Endometrial microvascular endothelial cells (primary cell): ENCODE data around the gene PTPRN2. TPM values are rescaled to one million over a fixed set of nuclear protein-coding genes. Genes with fewer than 3 reads are reported as not detected.

Experiments
- in situ Hi-C: cut with HindIII; loops from 2 replicates; pipeline ENCODE4 v1.10.0; 2017; ENCODE audit warnings: low sequenced_read_pairs, low pct_unique_long_range_greater_than_20kb; ENCODE audit errors: inconsistent ontology term
- total RNA-seq: library from RNA; depleted of rRNA; stranded (reverse); fragments of >200 nt; gene quantifications from one replicate; pipeline ENCODE4 v1.2.3, GENCODE V29; 2015; ENCODE audit errors: inconsistent ontology term

Gene PTPRN2
- total RNA-seq, 1 donor from 2014 or later = 13.3 TPM

DNA sequence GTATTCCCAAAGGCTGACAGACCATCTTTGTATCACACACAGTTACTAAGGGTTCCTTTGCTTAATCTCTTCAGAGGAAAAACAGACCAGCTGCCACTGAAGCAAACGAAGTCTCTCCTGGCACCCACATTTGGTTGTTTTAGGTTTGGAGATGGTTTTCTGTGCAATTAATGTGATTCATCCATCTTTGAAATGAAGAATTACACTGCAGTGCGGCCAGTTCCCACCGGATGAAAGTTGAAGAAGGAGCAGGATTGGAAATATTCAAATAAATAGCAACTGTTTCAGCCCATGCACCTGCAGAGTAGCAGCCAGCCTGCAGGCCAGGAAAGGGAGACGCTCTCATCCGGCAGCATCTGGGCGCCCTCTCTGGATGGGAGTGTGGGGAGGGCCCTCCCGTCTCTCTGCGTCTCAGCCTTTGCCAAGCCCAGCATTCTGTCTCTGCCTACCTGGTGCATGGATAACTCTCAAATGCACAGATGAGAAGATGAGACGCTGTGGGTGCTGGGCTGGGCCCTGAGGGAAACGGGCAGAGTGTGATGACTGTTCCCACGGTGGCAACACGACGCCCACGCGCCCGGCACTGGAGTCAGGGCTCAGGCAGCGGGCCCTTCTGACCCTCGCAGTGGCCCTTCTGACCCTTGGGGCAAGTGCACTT, 214.0 kb downstream of the PTPRN2 start:
- in situ Hi-C loops = no loop called here

DNA sequence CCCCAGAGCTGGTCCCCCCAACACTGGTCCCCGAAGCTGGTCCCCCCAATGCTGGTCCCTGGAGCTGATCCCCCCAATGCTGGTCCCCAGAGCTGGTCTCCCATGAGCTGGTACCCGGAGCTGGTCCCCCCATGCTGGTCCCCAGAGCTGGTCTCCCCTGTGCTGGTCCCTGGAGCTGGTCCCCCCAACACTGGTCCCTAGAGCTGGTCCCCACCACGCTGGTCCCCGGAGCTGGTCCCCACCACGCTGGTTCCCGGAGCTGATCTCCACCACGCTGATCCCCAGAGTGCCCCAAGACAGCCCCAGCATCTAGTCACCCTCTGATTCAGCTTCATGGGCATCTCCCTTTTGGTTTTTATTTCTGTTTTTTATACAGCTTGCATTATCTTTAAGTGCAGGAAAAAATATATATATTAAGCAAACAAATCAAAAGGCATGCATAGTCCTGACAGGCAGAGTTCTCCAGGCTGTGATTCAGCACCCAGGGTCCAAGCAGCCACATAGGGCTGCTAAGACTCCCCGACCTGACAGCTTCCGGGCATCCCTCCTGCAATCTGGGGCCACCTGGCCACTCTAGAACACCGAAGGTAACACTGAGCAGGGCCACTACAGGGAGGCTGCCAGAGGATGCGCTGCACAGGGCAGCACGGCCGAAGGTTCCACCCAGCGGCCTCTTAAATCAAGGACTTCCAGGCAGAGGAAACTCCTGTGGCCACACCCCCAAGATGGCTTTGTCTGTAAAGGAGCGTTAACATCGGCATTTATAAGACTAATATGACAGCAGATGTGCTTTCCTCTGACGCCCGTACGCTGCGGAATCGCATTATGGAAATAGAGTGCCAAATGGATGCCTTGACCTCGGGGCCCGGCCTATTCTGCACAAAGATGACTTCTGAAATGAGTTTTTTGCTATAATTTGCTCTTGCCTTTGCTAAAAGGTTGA, 215.0 kb downstream of the PTPRN2 start:
- in situ Hi-C loops = no loop called here

DNA sequence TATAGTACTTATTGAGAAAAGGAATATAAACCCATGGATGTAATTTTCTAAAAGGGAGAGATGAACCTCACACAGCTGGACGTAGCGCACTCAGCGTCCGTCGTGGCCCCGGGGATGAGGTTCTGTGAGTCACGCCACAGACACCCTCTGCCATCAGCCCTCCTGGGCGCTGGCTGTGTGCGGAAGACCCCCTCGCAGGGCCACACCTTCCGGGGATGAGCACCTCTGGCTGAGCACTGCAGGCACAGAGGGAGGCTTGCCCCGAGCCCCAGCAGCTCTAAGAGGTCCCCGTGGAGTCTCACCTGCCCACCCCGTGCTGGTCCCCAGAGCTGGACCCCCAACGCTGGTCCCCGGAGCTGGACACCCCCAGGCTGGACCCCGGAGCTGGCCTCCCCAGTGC, 215.8 kb downstream of the PTPRN2 start:
- in situ Hi-C loops = no loop called here

DNA sequence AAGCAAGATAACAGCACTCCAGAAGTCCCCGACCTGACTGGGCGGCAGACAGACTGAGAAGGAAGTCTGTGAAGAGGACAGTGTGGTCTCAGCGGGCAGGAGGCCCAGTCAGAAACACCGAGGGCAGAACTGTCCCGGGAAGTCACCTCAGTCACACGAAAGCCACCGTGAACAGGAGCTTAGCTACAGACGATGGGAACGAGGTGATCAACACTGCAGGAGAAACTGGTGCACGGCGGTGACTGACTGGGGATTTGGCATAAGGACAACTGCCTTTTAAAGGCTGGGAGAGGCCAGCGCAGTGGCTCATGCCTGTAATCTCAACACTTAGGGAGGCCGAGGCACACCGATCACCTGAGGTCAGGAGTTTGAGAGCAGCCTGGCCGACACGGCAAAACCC, 217.8 kb downstream of the PTPRN2 start:
- in situ Hi-C loops = no loop called here

DNA sequence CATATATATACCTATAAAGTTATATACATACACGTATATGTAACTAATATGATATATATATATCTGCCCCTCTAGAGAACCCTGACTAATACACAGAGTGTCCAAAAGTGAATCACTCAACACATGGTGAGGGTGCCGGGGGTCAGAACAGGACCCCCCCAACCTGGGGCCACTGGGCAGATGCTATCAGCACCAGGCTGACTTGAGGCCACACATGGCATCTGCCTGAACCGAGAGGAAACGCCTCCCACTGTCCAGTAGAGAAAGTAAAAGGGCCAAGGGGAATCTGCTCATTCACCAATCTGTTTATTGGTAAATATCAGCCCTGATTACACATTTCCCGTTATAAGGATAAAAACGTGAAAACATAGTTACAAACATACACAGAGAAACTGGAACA, 218.3 kb downstream of the PTPRN2 start:
- in situ Hi-C loops = no loop called here

DNA sequence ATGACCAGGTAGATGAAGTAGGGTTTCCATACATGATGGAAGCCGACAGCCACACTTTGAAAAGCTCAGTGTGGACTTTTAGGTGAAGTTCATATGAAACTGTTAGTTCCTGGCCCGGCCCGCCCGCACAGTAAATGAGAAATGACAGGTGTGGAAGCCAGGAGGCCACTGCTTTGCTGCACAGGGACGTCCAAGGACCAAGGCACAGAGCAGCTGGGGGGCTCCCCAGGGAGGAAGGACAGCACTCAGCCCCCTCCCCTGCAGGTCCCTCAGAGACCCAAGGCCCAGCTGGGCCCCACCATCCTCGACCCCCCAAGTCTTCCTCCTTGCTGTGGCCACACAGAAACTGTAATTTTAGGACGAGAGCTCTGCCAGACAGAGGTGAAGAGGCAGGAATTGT, 219.2 kb downstream of the PTPRN2 start:
- in situ Hi-C loops = no loop called here

DNA sequence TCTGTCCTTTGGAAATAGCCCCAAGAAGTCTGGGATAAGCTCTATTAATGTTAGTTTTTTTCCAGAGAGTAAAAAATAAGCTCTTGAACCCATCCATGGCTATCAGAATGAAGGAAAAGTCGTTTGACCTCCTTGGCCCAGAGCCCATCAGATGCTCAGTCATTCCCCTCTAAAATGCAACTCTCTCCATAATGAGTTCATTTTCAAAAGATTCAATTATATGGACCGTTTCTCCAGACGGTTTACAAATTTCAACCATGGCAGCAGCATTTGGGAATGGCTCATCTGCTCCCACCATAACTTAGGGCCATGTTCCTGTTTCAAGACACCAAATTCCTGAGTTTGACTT, 220.0 kb downstream of the PTPRN2 start:
- in situ Hi-C loops = no loop called here

DNA sequence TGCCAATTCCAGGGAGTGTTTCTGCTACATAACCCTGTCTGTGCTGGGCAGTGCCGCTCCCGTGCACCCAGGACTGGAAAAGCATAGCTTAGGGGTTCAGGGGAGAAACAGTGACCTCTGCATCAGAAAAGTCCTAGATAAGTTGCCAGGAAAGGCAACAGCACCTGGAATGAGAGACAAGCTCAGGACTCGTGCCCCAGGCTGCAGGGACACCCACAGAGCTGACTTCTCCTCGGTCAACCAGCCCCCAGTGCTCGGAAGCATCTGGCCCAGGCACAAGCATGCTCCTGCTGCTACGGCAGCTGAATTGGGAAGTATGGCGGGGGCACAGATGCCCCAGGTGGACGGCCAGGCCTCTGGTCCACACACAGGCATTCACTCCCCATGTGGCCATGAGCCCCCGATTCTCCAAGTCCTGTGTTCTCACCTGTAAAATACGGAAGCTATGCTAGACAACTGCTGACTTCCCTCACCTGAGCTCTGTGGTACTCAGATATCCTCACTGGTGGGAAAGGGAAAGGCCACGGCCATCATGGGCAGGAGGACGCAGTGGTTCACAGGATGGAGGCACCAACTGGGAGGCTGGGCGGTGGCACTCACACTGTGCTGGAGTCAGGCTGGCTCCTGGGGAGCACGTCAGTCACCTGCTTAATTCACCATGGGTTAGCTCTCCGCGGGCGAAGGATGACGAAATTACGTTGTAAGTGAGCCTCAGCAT, 220.5 kb downstream of the PTPRN2 start:
- in situ Hi-C loops = no loop called here

DNA sequence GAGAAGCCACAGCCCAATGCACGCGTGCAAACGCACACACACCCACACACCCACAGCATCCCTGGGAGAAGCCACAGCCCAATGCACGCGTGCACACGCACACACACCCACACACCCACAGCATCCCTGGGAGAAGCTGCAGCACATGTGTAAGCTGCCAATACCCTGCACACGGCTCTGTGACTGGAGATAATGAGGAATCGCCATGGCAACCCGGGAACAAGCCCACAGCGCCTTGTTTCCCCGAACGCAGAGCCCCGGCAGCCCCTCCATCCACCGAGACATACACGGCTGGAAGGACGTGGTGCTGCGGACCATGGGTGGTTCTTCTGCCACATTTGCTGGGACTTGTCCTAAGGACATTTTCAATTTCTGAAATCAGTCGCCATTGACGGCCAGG, 221.3 kb downstream of the PTPRN2 start:
- in situ Hi-C loops = no loop called here

DNA sequence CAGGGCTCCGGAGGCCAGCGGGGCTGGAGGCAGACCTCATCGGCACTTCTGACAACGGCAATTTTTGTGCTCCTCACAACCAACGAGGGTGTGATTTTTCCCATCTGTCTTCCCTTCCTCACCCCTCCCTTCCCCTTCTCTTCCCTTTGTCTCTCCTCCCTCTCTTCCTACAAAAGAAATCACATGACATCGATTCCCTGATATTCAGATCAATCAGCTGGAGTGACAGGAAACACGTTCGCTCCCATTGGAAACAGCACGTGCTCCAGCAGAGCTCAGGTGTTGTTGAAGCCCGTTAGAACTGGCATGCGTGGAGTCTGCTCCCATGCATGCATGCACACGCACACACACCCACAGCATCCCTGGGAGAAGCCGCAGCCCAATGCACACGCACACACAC, 222.4 kb downstream of the PTPRN2 start:
- in situ Hi-C loops = no loop called here

DNA sequence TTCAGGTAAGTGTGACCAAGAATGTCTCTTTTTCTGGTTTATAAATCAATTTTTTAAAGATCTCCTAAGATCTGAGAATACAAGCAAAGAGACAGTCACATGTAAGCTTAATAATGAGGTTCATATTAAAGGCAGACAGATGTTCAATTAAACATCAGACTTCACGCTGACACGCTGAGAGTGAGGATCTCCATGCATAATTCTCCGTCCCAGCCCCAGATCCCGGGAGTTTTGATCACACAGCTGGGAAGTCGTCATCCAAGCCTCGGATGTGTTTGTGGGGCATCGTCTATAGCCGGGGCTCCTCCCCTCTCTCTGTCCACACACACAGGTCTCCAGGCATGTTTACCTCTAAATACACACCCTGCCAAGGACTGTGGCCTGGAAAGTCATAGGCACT, 223.2 kb downstream of the PTPRN2 start:
- in situ Hi-C loops = no loop called here

DNA sequence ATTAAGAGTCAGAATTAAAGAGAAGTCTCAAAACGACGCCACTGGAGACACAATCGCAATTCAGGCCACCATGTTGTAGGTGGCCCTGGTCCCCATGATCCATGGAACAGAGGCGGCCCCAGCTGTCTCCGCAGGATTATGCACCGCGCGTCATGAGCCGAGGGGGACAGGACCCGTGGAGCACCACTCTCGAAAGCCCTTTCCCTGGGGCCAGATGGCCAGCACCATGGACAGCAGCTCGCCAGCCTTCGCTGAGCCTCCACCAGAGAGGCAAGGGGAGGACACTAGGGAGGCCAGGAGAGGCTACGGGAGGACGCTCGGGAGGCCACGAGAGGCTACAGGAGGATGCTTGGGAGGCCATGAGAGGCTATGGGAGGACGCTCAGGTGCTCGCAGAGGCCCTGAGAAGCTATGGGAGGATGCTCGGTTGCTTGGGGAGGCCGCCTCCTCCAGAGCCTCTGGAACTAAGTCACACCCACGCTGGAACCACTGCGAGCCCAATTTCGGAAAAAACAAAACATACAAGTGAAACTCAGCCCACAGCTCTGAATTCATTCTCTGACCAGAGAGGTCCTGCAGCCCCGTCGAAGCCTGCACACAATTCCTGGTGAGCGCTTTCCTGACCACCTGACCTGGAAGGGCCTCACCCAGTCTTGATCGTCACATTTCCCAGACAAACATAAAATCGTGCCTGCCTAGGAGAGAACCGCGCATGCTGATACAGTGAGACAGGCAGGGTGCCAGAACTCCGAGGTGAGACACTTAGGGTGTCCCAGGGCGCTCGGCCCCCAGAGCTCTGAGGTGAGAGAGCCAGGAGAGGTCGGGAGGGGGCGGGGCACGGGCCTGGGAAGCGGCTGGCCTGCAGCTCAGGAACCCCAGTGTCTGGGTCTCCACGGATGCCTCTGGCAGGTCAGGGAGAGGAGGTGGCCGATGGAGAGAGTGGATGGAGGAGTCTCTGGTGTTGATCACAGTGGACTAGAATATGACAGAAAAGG, 224.4 kb downstream of the PTPRN2 start:
- in situ Hi-C loops = no loop called here

DNA sequence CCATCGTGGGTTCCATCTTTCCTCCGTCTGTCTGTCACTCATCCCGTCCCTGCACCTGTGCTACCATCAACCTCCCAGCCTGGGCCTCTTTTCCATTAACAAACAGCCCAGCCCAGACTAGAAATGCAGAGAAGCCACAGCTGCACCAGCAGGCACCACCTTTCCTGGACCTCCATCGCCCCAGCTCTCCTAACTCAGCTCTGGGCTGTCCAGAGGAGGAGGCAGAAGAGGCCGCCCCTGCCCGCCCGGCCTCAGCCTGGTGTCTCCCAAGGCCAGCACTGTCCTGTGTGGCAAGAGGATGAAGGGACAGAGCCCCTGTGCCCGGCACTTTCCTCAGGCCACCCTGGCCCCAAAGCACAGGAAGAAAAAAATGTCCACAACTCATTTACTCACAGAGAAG, 225.6 kb downstream of the PTPRN2 start:
- in situ Hi-C loops = no loop called here

DNA sequence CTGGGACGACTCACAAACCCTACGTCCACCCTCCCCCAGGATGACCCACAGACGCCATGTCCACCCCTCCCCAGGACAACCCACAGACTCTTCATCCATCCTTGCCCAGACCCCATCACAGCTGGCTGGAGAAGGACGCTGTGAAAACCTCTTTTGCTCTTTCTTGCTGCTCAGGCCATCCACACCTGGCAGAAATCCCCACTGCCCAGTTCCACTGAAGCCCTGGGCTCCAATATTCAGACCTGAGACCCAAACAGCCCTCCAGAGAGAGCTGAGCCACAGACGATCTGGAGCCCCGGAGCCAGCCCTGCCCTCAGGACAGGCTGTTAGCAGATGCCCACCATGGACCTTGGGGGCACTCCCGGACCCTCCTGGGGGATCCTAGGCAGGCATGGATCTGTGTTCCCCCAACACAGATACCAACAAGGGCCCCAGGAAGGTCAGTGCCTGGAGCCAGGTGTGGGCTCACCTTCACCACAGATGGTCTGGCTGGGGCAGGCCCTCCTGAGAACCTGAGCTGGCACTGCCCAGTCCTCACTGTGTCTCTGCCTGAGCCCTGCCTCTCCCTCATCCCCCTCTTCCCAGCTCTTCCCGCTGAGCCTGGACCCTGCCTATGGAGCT, 226.2 kb downstream of the PTPRN2 start:
- in situ Hi-C loops = no loop called here

DNA sequence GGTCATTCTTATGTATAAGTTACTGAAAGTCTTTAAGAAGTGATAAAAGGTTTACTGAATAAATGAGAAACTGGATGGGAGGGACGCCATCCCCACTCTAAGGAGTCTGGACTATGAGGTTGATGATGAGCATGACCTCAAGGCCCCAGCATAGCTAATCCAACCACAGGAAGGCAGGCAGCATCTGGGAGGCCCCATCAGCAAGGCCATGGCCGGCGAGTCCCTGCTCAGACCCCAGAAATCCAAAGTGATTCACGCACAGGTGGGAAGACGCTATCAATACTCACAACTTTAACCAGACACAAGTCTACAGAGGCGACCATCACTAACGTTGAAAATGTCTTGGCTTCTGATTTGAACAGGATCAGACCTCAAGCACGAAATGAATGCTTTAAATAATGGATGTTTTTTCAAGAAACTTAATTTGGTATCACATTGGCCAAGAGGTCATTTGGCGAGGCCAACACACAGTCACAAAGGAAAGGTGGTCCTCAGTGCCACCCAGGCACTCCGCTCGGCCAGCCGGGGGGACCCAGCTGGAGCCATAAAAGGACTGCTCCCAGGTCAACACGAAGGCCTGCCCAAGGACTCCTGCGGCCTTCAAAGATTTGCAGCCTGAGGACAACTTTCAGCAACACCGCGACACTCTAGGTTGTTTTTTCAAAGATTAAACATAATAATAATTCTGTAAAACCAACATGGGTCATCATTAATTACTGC, 228.5 kb downstream of the PTPRN2 start:
- in situ Hi-C loops = no loop called here

DNA sequence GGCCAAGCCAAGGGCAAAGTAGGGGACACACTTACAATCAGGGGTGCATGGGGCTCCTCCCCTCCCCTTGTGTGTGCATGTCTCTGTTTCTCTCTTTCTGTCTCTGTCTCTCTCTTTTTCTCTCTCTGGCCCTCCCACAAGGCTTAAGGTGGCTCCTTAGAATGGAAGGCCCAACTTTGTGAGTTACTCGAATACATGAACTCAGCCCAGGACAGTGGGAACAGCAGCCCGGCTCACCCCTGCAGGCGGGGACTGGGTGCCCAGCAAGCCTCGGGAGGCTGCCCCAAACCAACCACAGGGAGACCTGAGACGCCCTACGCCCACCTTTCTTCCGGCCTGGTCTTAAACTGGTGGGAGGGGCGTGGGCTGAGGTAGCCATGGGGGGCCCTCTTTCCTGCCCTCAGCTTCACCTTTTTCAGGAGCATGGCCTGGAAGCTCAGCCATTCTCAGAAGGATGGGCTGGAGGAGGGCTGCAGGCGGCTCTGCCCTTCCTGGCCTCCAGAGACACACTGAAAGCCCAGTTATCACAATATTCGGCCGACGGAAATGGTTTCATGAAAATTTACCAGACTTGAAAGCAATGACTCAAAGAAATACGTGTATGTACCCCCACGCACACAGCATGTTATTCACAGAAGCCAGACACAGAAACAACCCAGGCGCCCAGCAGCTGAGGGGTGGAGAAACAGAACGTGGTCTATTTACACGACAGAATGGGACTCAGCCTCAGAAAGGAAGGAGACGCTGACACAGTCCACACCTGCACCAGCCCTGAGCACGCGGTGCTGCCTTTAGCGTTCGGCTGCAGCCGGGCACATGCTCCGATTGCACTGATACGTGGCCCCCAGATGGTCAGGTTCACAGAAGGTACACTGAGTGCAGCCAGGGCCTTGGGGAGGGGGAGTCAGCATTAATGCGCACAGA, 229.5 kb downstream of the PTPRN2 start:
- in situ Hi-C loops = no loop called here
